ENCODE measurements around the gene USP44.

Gene USP44

GRCh38 chr12:95590775-95591174 is 39.5 kb upstream of the USP44 start:
- H3K27me3 ChIP-seq (ENCODE audit: low read length) = no peaks in the 10 kb centered on the region
- H3K4me3 ChIP-seq (ENCODE audit: insufficient read depth, low read length, poor library complexity, severe bottlenecking) = no peak overlapping the region
- no peaks in the 10 kb centered on the region for H3K9me3 ChIP-seq (ENCODE audit: insufficient read depth, low read length)
- H3K36me3 ChIP-seq (ENCODE audit: low read length) = no peaks in the 10 kb centered on the region
- TF ChIP-seq EZH2phosphoT487 (conservative IDR thresholded peaks at IDR 0.05; ENCODE audit: low read length) (no peak), CTCF (IDR thresholded peaks at IDR 0.05; ENCODE audit: insufficient read depth, low read length, poor library complexity, severe bottlenecking) (no peak)
- H3K4me2 ChIP-seq (ENCODE audit: low read depth, low read length, poor library complexity, severe bottlenecking) = no peak overlapping the region
- H3K9ac ChIP-seq (ENCODE audit: low read length) = no peak overlapping the region
- H4K20me1 ChIP-seq (ENCODE audit: low read depth, low read length) = no peaks in the 10 kb centered on the region
- no peaks in the 10 kb centered on the region for H3F3A ChIP-seq (ENCODE audit: insufficient read depth)
- H3K27ac ChIP-seq (ENCODE audit: low read depth, low read length) = no peak overlapping the region
- no peak overlapping the region for H2AFZ ChIP-seq (ENCODE audit: low read depth, low read length, severe bottlenecking)
- H3K79me2 ChIP-seq (ENCODE audit: insufficient read depth, low read length) = no peaks in the 10 kb centered on the region
- H3K9me2 ChIP-seq (replicated peaks; ENCODE audit: insufficient read depth, low read length) = no peaks in the 10 kb centered on the region

- Histone ChIP-seq H3K9me2 (replicated peaks; ENCODE audit: insufficient read depth, low read length) (no peaks in the 10 kb centered on the region), H3K27me3 (ENCODE audit: low read length) (no peaks in the 10 kb centered on the region), H3K27ac (ENCODE audit: low read depth, low read length) (no peak overlapping the region), H3K4me3 (ENCODE audit: insufficient read depth, low read length, poor library complexity, severe bottlenecking) (no peak overlapping the region), H3K9ac (ENCODE audit: low read length) (no peak overlapping the region), H3K4me2 (ENCODE audit: low read depth, low read length, poor library complexity, severe bottlenecking) (no peak overlapping the region), H2AFZ (ENCODE audit: low read depth, low read length, severe bottlenecking) (no peak overlapping the region), H3F3A (ENCODE audit: insufficient read depth) (no peaks in the 10 kb centered on the region), H4K20me1 (ENCODE audit: low read depth, low read length) (no peaks in the 10 kb centered on the region), H3K9me3 (ENCODE audit: insufficient read depth, low read length) (no peaks in the 10 kb centered on the region), H3K79me2 (ENCODE audit: insufficient read depth, low read length) (no peaks in the 10 kb centered on the region), H3K36me3 (ENCODE audit: low read length) (no peaks in the 10 kb centered on the region)
- TF ChIP-seq EZH2phosphoT487 (conservative IDR thresholded peaks at IDR 0.05; ENCODE audit: low read length) = no peak
- TF ChIP-seq CTCF (IDR thresholded peaks at IDR 0.05; ENCODE audit: insufficient read depth, low read length, poor library complexity, severe bottlenecking) = no peak
Observed at GRCh38 chr12:95583933-95584332, 32.7 kb upstream of the USP44 start.

- no peak overlapping the region for H3K9ac ChIP-seq (ENCODE audit: low read length)
- H3K79me2 ChIP-seq (ENCODE audit: insufficient read depth, low read length) = no peaks in the 10 kb centered on the region
- no peak overlapping the region for H3K4me2 ChIP-seq (ENCODE audit: low read depth, low read length, poor library complexity, severe bottlenecking)
- no peak overlapping the region for H3K4me3 ChIP-seq (ENCODE audit: insufficient read depth, low read length, poor library complexity, severe bottlenecking)
- no peaks in the 10 kb centered on the region for H3K9me2 ChIP-seq (replicated peaks; ENCODE audit: insufficient read depth, low read length)
- no peaks in the 10 kb centered on the region for H3K27me3 ChIP-seq (ENCODE audit: low read length)
- no peaks in the 10 kb centered on the region for H3K36me3 ChIP-seq (ENCODE audit: low read length)
- no peaks in the 10 kb centered on the region for H3F3A ChIP-seq (ENCODE audit: insufficient read depth)
- H4K20me1 ChIP-seq (ENCODE audit: low read depth, low read length) = no peaks in the 10 kb centered on the region
- H3K27ac ChIP-seq (ENCODE audit: low read depth, low read length) = no peak overlapping the region
- H3K9me3 ChIP-seq (ENCODE audit: insufficient read depth, low read length) = no peaks in the 10 kb centered on the region
- TF ChIP-seq CTCF (IDR thresholded peaks at IDR 0.05; ENCODE audit: insufficient read depth, low read length, poor library complexity, severe bottlenecking) (no peak), EZH2phosphoT487 (conservative IDR thresholded peaks at IDR 0.05; ENCODE audit: low read length) (no peak)
- no peak overlapping the region for H2AFZ ChIP-seq (ENCODE audit: low read depth, low read length, severe bottlenecking)
Observed at GRCh38 chr12:95582230-95583058, 31.2 kb upstream of the USP44 start.

Measured in SU-DHL-6 (cell line).